ENCODE data around the gene KIDINS220.
A peak's percentile ranks its signal among the peaks of the same experiment; 100 is the strongest.

GRCh38 chr2:8693157-8693821, 144.1 kb downstream of the KIDINS220 start:
- TF ChIP-seq HDAC2 (IDR thresholded peaks at IDR 0.05) = no peak
- TF ChIP-seq CTCF (IDR thresholded peaks at IDR 0.05) = peak; percentile 93
- TF ChIP-seq MAZ (IDR thresholded peaks at IDR 0.05; ENCODE audit: borderline replicate concordance, low read depth, low read length) = no peak
- no peak for TF ChIP-seq PBX3 (IDR thresholded peaks at IDR 0.05)
